B cell (primary cell): ENCODE measurements around the gene MIER3. TPM values are rescaled to one million over a fixed set of nuclear protein-coding genes. Genes with fewer than 3 reads are reported as not detected.

Experiments
- ATAC-seq: fragments of 200-7000 bp; cut with Tn5 transposase; one replicate; pipeline ENCODE4 v1.10.0; 2021; ENCODE audit warnings: low read depth, mild to moderate bottlenecking, moderate number of reproducible peaks, moderate library complexity
- CTCF ChIA-PET: fragments of 350-600 bp; sonication (Branson Sonifier 250); formaldehyde crosslinking; loops from one replicate; lab custom pipeline; 2021; ENCODE audit warnings: antibody characterized with exemption, inconsistent platforms; lab: Charles Lee
- POLR2A ChIA-PET: fragments of 350-600 bp; sonication (Branson Sonifier 250); formaldehyde crosslinking; loops from one replicate; lab custom pipeline; 2021; ENCODE audit warnings: antibody characterized with exemption; lab: Charles Lee
- DNase-seq: peaks from one replicate; pipeline ENCODE4 v3.0.0; 2013
- H2AFZ ChIP-seq: 2 replicates; pipeline ENCODE4 v1.6.1; 2012; ENCODE audit warnings: mild to moderate bottlenecking, low read depth, low read length; ENCODE audit not compliant: insufficient read depth, poor library complexity, severe bottlenecking
- H3K27ac ChIP-seq, 2 donors: 1 replicate in 1 of 2; 2 replicates in 1 of 2; pipeline ENCODE4 v1.5.1; 2012 to 2013; ENCODE audit warnings: low read length in 2 of 2, mild to moderate bottlenecking in 2 of 2, moderate library complexity in 1 of 2
- H3K27me3 ChIP-seq, 4 experiments: fragments of 200-600 bp in 1 of 4; sonication (generic) in 1 of 4; replicated peaks in 1 of 4; 1 replicate in 2 of 4; 2 replicates in 2 of 4; pipeline versions ENCODE4 v1.6.1 to v1.7.0; 2013 to 2016; ENCODE audit warnings: low read length in 3 of 4, mild to moderate bottlenecking in 2 of 4, mixed read lengths in 1 of 4, moderate library complexity in 1 of 4; ENCODE audit not compliant: insufficient read depth in 4 of 4, control insufficient read depth in 3 of 4; ENCODE audit errors: control extremely low read depth in 1 of 4
- H3K36me3 ChIP-seq, 2 experiments: replicated peaks in 1 of 2; 1 replicate in 1 of 2; 2 replicates in 1 of 2; pipeline versions ENCODE4 v1.6.1 to v1.7.1; 2013; ENCODE audit warnings: low read length in 1 of 2; ENCODE audit not compliant: insufficient read depth in 2 of 2, control insufficient read depth in 1 of 2; ENCODE audit errors: control extremely low read depth in 1 of 2, extremely low read depth in 1 of 2
- H3K4me1 ChIP-seq, 2 donors: fragments of 200-600 bp in 1 of 2; sonication (generic) in 1 of 2; 1 replicate in 1 of 2; 2 replicates in 1 of 2; pipeline versions ENCODE4 v1.5.1 to v1.6.1; 2013 to 2017; ENCODE audit warnings: low read length in 2 of 2; ENCODE audit not compliant: control insufficient read depth in 2 of 2, insufficient read depth in 2 of 2
- H3K4me2 ChIP-seq: replicated peaks from 2 replicates; pipeline ENCODE3; 2012; ENCODE audit warnings: mild to moderate bottlenecking, low read depth, low read length; ENCODE audit not compliant: poor library complexity, severe bottlenecking
- H3K4me3 ChIP-seq, 5 experiments: fragments of 200-600 bp in 1 of 5; sonication (generic) in 1 of 5; 1 replicate in 3 of 5; 2 replicates in 2 of 5; pipeline versions ENCODE4 v1.5.1 to v1.7.0; 2011 to 2016; ENCODE audit warnings: low read length in 4 of 5, mild to moderate bottlenecking in 4 of 5, low read depth in 2 of 5, control low read depth in 1 of 5, moderate library complexity in 1 of 5; ENCODE audit not compliant: insufficient read depth in 1 of 5; ENCODE audit errors: control extremely low read depth in 1 of 5, extremely low read depth in 1 of 5
- H3K79me2 ChIP-seq: fragments of 200-600 bp; sonication (generic); one replicate; pipeline ENCODE4 v1.6.0; 2016; ENCODE audit warnings: low read length; ENCODE audit not compliant: control insufficient read depth, insufficient read depth
- H3K9ac ChIP-seq: fragments of 200-600 bp; sonication (generic); 2 replicates; pipeline ENCODE4 v1.6.1; 2017; ENCODE audit warnings: mild to moderate bottlenecking, low read length, moderate library complexity
- H3K9me3 ChIP-seq, 3 donors: one replicate each; pipeline versions ENCODE4 v1.6.1 to v1.7.1; 2013; ENCODE audit warnings: low read length in 2 of 3; ENCODE audit not compliant: control insufficient read depth in 2 of 3, insufficient read depth in 1 of 3; ENCODE audit errors: control extremely low read depth in 1 of 3
- H4K20me1 ChIP-seq: 2 replicates; pipeline ENCODE4 v1.6.0; 2012; ENCODE audit warnings: mild to moderate bottlenecking, low read length; ENCODE audit not compliant: insufficient read depth, control insufficient read depth, poor library complexity, severe bottlenecking
- H3K27ac Mint-ChIP-seq: one replicate; pipeline ENCODE4 v1.8.0; 2021; ENCODE audit warnings: mixed read lengths
- H3K27me3 Mint-ChIP-seq: one replicate; pipeline ENCODE4 v1.8.0; 2021; ENCODE audit warnings: mixed read lengths
- H3K4me1 Mint-ChIP-seq: one replicate; pipeline ENCODE4 v1.8.0; 2021; ENCODE audit warnings: mixed read lengths
- H3K4me3 Mint-ChIP-seq: one replicate; pipeline ENCODE4 v1.8.0; 2021; ENCODE audit warnings: mixed read lengths
- H3K9me3 Mint-ChIP-seq: one replicate; pipeline ENCODE4 v1.8.0; 2022; ENCODE audit warnings: mixed read lengths; ENCODE audit not compliant: insufficient read depth
- CTCF ChIP-seq: fragments of 200-600 bp; IDR thresholded peaks from one replicate; pipeline ENCODE4 v1.8.0; 2022; ENCODE audit warnings: antibody characterized with exemption, mild to moderate bottlenecking
- EZH2 ChIP-seq: IDR thresholded peaks from 2 replicates; pipeline ENCODE4 v1.6.1; 2012; ENCODE audit warnings: borderline replicate concordance, low read depth, mild to moderate bottlenecking, moderate library complexity, low read length; ENCODE audit not compliant: insufficient read depth, poor library complexity, severe bottlenecking
- WGBS: methylation state at CpG from one replicate; pipeline ENCODE4 v1.1.5; 2013; ENCODE audit warnings: missing lambda C conversion rate; ENCODE audit not compliant: insufficient coverage; 5-methylcytosine and 5-hydroxymethylcytosine counted together
- intact Hi-C: fragments of 100-400 bp; cut with micrococcal nuclease; formaldehyde crosslinking; loops from one replicate; pipeline ENCODE4 v1.10.0; 2022
- polyA plus RNA-seq: library from polyadenylated mRNA; depleted of rRNA; stranded (reverse); fragments of >200 nt; gene quantifications from 2 replicates; pipeline ENCODE4 v1.2.3, GENCODE V29; 2012
- total RNA-seq, 2 donors: library from RNA; stranded (reverse); fragments of 120-200 nt in 1 of 2; gene quantifications; 1 replicate in 1 of 2; 2 replicates in 1 of 2; pipeline versions ENCODE4 v1.2.3 to v1.2.4, GENCODE V29; 2013 to 2022

Gene MIER3
- total and polyA plus RNA-seq, 2 donors (not counting 1 experiment from before 2014, with no cell fraction given): 5.8 to 25.9 TPM

- Histone ChIP-seq H4K20me1 (peaks cover 13% of the 10 kb centered on the region), H3K4me2 (no peak overlapping the region), H3K27me3 (no peaks in the 10 kb centered on the region), H2AFZ (no peak overlapping the region), H3K27ac (no peak overlapping the region), H3K9ac (no peak overlapping the region), H3K9me3 (no peaks in the 10 kb centered on the region), H3K79me2 (peaks cover 53% of the 10 kb centered on the region), H3K36me3 (peaks cover 50 to 100% of the 10 kb centered on the region in 2 experiments), H3K4me1 (no peaks in the 10 kb centered on the region), H3K4me3 (no peak overlapping the region)
- ChIA-PET CTCF (interaction anchor here (1.2 kb wide), 1 partner anchor 19 kb away, joined by 4 read pairs; no protein-coding TSS in a partner anchor), POLR2A (no interaction called here)
- Mint-ChIP-seq H3K9me3 (no peaks in the 10 kb centered on the region), H3K27ac (no peak overlapping the region), H3K27me3 (no peaks in the 10 kb centered on the region), H3K4me3 (no peak overlapping the region), H3K4me1 (no peaks in the 10 kb centered on the region)
- intact Hi-C loops: loop anchor here (2.0 kb wide), 1 partner anchor 15 kb away; no protein-coding TSS in a partner anchor
- no peak for TF ChIP-seq EZH2
- no peak for TF ChIP-seq CTCF
- WGBS: 100% methylated on average over 3 of the region's 5 CpGs
- DNase-seq (no peak), ATAC-seq (no peak)
Measured at GRCh38 chr5:56881571-56881970, 70.4 kb downstream of the MIER3 start.

GRCh38 chr5:56876327-56876726 is 75.6 kb downstream of the MIER3 start:
- Mint-ChIP-seq H3K4me3 (no peak overlapping the region), H3K9me3 (no peaks in the 10 kb centered on the region), H3K27ac (no peak overlapping the region), H3K27me3 (no peaks in the 10 kb centered on the region), H3K4me1 (peaks cover 25% of the 10 kb centered on the region)
- peaks cover 26% of the 10 kb centered on the region for H4K20me1 ChIP-seq
- H3K36me3 ChIP-seq: peaks cover 43 to 93% of the 10 kb centered on the region in 2 experiments
- POLR2A ChIA-PET: no interaction called here
- no peaks in the 10 kb centered on the region for H3K9me3 ChIP-seq
- DNase-seq (no peak), ATAC-seq (no peak)
- intact Hi-C loops: no loop called here
- H3K27ac ChIP-seq: peak overlapping the region in 1 of 2 donors; percentile 39
- H3K4me2 ChIP-seq: no peak overlapping the region
- no CpG with 5 or more reads among the region's 3 CpGs for WGBS
- no peak overlapping the region for H2AFZ ChIP-seq
- H3K4me3 ChIP-seq: no peak overlapping the region
- H3K4me1 ChIP-seq: peaks cover 10 to 20% of the 10 kb centered on the region in 2 donors
- peaks cover 67% of the 10 kb centered on the region for H3K79me2 ChIP-seq
- TF ChIP-seq CTCF (no peak), EZH2 (no peak)
- CTCF ChIA-PET: no interaction called here
- no peaks in the 10 kb centered on the region for H3K27me3 ChIP-seq
- no peak overlapping the region for H3K9ac ChIP-seq
